Fibroblast of villous mesenchyme (primary cell): ENCODE measurements around the gene TUBB2A. TPM values are rescaled to one million over a fixed set of nuclear protein-coding genes. Genes with fewer than 3 reads are reported as not detected.
A peak's percentile ranks its signal among the peaks of the same experiment; 100 is the strongest.
"Not testable (repeated sequence)": the region's sequence is repeated elsewhere in the genome, so short reads cannot be mapped to it uniquely, and the experiment has no call there.

Source experiments
- DNase-seq: peaks from one replicate; pipeline ENCODE4 v3.0.0-alpha.2; 2010; ENCODE audit warnings: low read depth
- H3K4me3 ChIP-seq: 2 replicates; pipeline ENCODE4 v1.5.1; 2011; ENCODE audit warnings: low read depth, mild to moderate bottlenecking, low read length
- CTCF ChIP-seq: IDR thresholded peaks from 2 replicates; pipeline ENCODE4 v1.5.1; 2012; ENCODE audit warnings: low read depth, mild to moderate bottlenecking, low read length; ENCODE audit not compliant: insufficient read depth
- total RNA-seq: library from RNA; depleted of rRNA; stranded (reverse); fragments of >200 nt; gene quantifications from 2 replicates; pipeline ENCODE4 v1.2.3, GENCODE V29; 2012

The TUBB2A gene
- total RNA-seq, 1 donor: 90.7 TPM

- DNase-seq: peak; percentile 72
- H3K4me3 ChIP-seq: no peak overlapping the region
- no peak for TF ChIP-seq CTCF
Measured at GRCh38 chr6:3165631-3166534, 8.5 kb upstream of the TUBB2A start.

- no peak for TF ChIP-seq CTCF
- no peak overlapping the region for H3K4me3 ChIP-seq
- DNase-seq: no peak
Measured at GRCh38 chr6:3164388-3164787, 7.0 kb upstream of the TUBB2A start.

- H3K4me3 ChIP-seq: peak overlapping the region; percentile 74
- no peak for DNase-seq
- peak; percentile 3 for TF ChIP-seq CTCF
Measured at GRCh38 chr6:3163248-3163594, 5.9 kb upstream of the TUBB2A start.

- H3K4me3 ChIP-seq: peak overlapping the region; percentile 74
- TF ChIP-seq CTCF: peak; percentile 21
- DNase-seq: peak; percentile 81
Measured at GRCh38 chr6:3162565-3163247, 5.4 kb upstream of the TUBB2A start.

GRCh38 chr6:3162067-3162497, 4.7 kb upstream of the TUBB2A start:
- no peak for TF ChIP-seq CTCF
- peak; percentile 19 for DNase-seq
- peak overlapping the region; percentile 74 for H3K4me3 ChIP-seq

- peak; percentile 40 for DNase-seq
- H3K4me3 ChIP-seq: no peak overlapping the region
- no peak for TF ChIP-seq CTCF
Measured at GRCh38 chr6:3159805-3160781, 2.7 kb upstream of the TUBB2A start.

- peak overlapping the region; percentile 86 for H3K4me3 ChIP-seq
- DNase-seq: not testable (repeated sequence)
Measured at GRCh38 chr6:3156184-3157130, 887 bp downstream of the TUBB2A start.

- not testable (repeated sequence) for H3K4me3 ChIP-seq, DNase-seq
Measured at GRCh38 chr6:3155416-3155815, 1.9 kb downstream of the TUBB2A start.
